ENCODE measurements around the gene LAMC2.
"Not testable (repeated sequence)": the region's sequence is repeated elsewhere in the genome, so short reads cannot be mapped to it uniquely, and the experiment has no call there.

Gene LAMC2

DNA sequence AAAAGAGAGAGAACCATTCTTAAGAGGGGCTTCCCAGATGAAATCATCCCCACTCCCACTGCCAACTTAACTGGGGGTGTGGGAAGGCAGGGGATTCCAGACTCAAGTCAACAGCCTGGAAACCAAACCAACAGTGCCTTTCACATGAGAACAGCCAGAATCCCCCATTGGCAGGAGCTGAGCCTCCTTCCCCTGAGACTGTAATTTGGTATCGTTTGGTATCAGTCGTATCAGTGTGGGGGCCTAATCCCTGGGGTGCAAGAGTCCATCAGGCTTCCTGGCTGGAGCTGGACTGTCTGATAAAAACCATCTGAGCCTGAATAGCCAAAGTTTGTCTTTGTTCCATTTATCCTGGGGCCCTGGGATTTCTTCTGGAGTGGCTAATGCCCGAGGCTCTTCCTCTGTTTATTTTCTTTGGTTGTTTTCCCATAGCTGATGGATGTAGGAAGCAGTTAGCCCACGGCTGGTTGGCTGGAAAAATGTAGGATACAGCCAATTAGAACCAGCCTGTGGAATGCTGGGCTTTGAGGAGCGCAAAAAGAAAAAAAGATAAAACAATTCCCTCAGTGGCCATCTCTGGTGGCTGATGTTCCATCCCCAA lies 84.6 kb downstream of the LAMC2 start:
- DNase-seq = no peak

- DNase-seq = no peak
Measured at GRCh38 chr1:183272390-183272848, 86.4 kb downstream of the LAMC2 start.

GRCh38 chr1:183273300-183273699 lies 87.2 kb downstream of the LAMC2 start:
- DNase-seq = no peak

GRCh38 chr1:183273984-183274383 lies 87.9 kb downstream of the LAMC2 start:
- DNase-seq = not testable (repeated sequence)

DNA sequence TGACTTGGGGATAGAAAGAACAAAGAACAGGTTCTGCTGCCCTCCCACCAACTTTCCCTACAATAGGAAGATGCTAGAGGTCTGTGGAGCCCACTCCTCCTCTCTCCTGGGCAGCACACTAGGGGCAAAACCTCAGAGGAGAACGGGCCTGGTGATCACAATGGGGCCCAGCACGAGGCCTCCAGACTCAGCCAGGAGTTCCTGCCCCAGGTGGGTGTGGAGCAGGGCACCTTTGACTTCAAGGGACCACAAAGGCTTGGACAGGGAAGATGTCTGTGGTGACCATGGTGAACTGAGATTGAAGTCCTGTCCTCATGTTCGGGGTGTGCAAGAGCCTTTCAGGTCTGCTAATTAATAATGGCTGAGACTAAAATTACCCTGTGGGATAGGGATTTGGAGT lies 88.8 kb downstream of the LAMC2 start:
- no peak for DNase-seq

DNA sequence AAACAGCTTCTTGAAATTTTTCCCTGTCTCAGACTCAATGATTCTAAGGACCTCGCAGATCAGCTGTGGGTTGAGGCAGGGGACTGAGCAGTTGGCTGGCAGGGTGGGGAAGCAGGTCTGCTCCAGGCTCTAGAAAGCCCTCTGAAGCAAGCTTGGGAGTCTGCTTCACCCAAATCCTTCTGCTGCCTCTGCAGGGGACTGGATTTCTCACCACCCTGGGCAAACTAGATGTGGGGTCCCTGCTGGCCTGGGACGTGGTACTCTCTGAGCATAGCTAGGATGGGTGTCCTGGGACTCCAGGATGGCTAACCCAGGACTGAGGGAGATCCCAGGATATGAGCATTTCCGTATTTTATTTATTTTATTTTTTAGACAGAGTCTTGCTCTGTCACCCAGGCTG lies 89.3 kb downstream of the LAMC2 start:
- no peak for DNase-seq

GRCh38 chr1:183276386-183277080 lies 90.5 kb downstream of the LAMC2 start:
- DNase-seq = no peak

- DNase-seq = no peak
Measured at GRCh38 chr1:183277821-183278738, 92.0 kb downstream of the LAMC2 start.

- no peak for DNase-seq
Measured at GRCh38 chr1:183278739-183279591, 92.9 kb downstream of the LAMC2 start.

DNA sequence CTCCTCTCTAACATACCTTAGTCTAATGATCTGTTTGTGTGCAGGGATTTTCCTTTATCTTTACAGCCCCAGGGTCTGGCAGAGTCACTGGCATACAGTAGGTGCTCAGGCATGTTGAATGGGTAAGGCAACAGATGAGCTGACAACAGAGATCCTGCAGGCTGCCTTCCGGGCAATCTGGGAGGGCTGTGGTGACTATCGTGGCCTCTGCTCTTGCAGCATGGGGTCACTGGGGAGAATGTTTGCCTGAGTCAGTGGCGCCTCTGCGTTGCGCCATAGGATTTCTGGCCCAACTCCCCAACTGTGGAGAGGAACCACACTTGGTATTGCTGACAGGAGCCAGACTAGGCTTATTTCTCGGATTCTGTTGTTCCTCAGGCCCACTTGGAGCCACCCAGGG lies 93.8 kb downstream of the LAMC2 start:
- no peak for DNase-seq

GRCh38 chr1:183281039-183281438 lies 95.0 kb downstream of the LAMC2 start:
- no peak for DNase-seq

DNA sequence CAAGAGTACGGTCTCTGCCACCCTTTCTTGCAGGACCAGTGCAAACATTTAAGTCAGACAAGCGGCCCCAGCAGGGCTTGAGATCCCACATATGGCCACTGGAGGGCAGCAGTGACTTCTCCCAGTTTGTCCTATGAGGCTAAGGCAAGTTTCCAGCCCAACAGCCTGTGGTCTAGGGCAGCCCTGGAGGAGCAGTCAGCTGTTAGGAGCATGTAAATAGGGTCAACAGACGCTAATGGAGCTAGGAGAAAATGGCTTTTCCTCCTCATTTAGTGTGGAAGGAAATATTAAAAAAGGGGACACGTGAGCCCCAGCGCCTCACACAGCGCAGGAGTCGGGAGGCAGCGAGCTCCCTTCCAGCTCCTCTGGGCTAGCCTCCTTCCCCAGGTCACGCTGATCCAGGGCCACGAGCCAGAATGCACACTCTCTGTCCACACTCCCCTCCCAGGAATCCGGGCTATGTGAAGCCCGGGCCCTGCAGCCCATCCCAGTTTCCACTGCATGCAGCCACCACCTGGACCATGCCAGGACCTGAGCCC lies 95.6 kb downstream of the LAMC2 start:
- DNase-seq = peak; percentile 81

DNA sequence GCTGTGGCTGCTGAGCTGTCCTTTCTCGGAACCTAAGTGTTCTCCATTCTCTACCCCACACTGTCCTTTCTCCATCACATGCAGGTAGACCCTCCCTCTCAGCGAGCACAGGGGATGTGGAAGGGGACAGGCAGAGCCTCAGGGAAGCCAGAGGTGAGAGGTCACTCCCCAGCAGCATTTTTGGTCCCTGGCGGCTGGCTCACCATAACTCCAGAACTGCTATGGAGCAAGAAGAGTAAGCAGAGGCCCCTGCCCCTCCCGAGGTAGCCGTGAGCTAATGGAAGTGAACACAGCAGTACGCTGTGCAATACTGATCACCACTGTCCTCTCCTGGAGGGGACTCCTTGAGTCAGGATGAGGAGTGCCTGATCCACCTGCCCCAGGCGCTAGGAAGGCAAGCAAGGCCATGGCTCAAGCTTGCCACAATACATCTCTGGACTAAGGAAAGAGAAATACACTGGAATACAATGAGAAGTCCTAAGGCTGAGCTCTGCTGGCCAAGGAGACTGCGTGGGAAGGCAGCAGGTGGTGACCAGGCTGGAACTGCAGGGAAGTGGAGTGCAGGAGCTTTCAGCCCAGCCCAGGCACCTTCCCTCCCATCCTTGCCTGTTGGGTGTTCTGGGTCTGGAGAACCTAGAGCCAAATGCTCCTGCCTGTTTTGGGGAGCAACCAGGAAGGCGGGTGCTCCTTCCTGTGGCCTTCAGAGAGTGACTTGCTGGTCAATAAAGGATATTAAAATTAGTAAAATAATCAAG lies 96.2 kb downstream of the LAMC2 start:
- no peak for DNase-seq

GRCh38 chr1:183283286-183283685 lies 97.2 kb downstream of the LAMC2 start:
- no peak for DNase-seq

DNA sequence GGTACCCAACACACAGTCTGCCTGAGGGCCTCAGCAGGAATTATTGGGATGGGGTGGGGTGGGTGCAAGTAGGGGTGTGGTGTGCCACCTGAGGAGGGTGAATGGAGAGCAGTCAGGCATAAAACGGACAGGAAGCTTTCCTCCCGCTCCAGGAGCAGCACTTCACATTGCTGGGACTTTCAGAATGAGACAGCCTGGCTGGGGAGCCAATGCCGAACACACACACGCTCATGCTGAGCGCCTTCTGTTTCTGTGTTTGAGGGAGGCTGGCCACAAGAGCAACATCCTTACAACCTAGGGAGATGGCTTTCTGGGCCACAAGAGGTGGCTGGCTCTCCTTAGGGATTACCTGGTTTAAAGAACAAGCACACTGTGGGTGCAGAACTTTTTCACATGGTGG lies 98.0 kb downstream of the LAMC2 start:
- no peak for DNase-seq

GRCh38 chr1:183285256-183285655 lies 99.2 kb downstream of the LAMC2 start:
- no peak for DNase-seq

GRCh38 chr1:183285746-183286145 lies 99.7 kb downstream of the LAMC2 start:
- DNase-seq = no peak

DNA sequence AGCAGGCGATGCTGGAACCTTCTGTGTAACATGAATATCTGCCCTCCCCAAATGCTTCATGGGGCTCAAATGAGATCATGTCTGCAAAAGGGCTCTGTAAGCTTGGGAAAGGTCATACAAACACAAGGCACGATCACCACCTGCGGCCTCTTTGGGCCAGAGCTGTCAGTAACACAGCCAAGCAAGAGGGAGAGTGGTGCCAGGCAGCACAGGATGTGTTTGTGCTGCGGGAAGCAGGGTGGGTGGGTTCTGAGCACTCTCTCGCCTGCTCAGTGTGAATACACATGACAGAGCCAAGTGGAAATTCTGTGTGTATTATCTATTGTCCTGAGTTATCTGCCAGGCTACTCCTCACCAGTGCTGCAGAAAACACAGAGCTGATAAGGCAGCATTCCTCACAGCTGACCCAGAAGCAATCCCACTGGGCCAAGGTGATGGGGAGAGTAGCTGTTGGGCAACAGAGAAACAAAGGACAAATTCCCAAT lies 101.2 kb downstream of the LAMC2 start:
- no peak for DNase-seq

DNA sequence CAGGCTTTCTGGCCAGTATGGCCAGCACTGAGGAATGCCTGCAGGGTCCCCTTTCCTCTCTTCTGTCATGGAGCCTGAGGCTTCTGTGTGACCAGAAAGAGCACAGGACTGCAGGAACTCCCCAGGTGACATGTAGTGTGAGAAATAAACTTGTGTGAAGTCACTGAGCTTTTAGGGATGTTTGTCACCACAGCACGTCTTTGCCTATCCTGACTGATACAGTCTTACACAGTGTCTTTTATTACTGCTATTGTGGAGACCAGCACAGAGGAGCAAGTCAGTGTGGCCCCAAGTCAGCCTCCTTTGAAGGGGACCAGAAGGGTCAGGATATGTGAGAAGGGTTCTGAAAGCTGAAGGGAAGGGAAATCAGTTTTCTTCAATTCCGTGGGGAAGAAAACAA lies 102.5 kb downstream of the LAMC2 start:
- DNase-seq = no peak

DNA sequence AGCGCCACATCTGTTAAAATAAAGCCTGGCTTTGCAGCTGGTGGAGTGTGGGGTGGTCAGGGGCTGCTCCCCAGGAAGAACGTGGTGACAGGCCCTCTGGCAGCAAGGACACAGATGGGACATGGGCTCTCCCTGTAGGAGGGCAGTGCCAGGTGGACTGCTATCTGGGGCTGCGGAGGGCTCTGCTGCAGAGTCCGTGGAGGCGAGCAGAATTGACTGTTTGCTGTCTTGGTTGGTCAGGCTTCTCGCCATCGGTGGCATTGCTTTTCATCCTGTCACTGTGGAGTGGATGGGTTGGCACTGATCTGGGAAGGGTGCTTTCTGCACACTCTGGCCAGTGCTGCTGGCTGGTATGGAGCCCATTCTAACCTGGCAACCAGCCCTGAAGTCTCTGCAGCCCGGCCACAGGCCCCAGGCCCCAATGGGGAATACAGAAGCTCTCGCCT lies 103.0 kb downstream of the LAMC2 start:
- DNase-seq = no peak

- no peak for DNase-seq
Measured at GRCh38 chr1:183290628-183291027, 104.6 kb downstream of the LAMC2 start.
